Esophagus (tissue), 2 donors: ENCODE data around the gene PMF1. TPM values are rescaled to one million over a fixed set of nuclear protein-coding genes. Genes with fewer than 3 reads are reported as not detected.
A peak's percentile ranks its signal among the peaks of the same experiment; 100 is the strongest.
"Not testable (repeated sequence)": the region's sequence is repeated elsewhere in the genome, so short reads cannot be mapped to it uniquely, and the experiment has no call there.

ENCODE experiments used
- H3K27ac ChIP-seq, 2 donors: one replicate each; pipeline ENCODE4 v1.5.1; 2013; ENCODE audit warnings: low read depth in 2 of 2, mild to moderate bottlenecking in 2 of 2, inconsistent platforms in 1 of 2, low read length in 1 of 2, moderate library complexity in 1 of 2
- H3K27me3 ChIP-seq, 2 donors: one replicate each; pipeline ENCODE4 v1.6.1; 2013; ENCODE audit warnings: low read length in 2 of 2, control low read depth in 1 of 2, mild to moderate bottlenecking in 1 of 2; ENCODE audit not compliant: insufficient read depth in 2 of 2, control insufficient read depth in 1 of 2
- H3K36me3 ChIP-seq, 2 donors: one replicate each; pipeline ENCODE4 v1.6.1; 2013; ENCODE audit warnings: low read length in 1 of 2; ENCODE audit not compliant: control insufficient read depth in 2 of 2, insufficient read depth in 2 of 2
- H3K4me1 ChIP-seq, 2 donors: one replicate each; pipeline ENCODE4 v1.6.1; 2013; ENCODE audit warnings: low read length in 1 of 2; ENCODE audit not compliant: control insufficient read depth in 2 of 2, insufficient read depth in 2 of 2
- H3K4me3 ChIP-seq, 2 donors: one replicate each; pipeline ENCODE4 v1.5.1; 2013; ENCODE audit warnings: low read length in 2 of 2, mild to moderate bottlenecking in 2 of 2, low read depth in 1 of 2, moderate library complexity in 1 of 2
- H3K9me3 ChIP-seq, 2 donors: one replicate each; pipeline ENCODE4 v1.6.1; 2013; ENCODE audit warnings: mild to moderate bottlenecking in 2 of 2, low read depth in 1 of 2, low read length in 1 of 2, moderate library complexity in 1 of 2; ENCODE audit not compliant: control insufficient read depth in 2 of 2, insufficient read depth in 1 of 2
- WGBS, 2 donors: extraction: QIAGEN DNeasy Blood & Tissue Kit; methylation state at CpG; one replicate each; pipeline ENCODE4 v1.1.7; 2013; 5-methylcytosine and 5-hydroxymethylcytosine counted together
- polyA plus RNA-seq, 2 donors: library from polyadenylated mRNA; stranded (reverse); fragments of 200-250 nt; gene quantifications; one replicate each; pipeline ENCODE4 v1.2.3, GENCODE V29; 2013
- donor health status: healthy with polysubstance abuse.
- donor health status: Bipolar disorder and iron deficiency.

PMF1 gene
- polyA plus RNA-seq, 2 donors = 67.2 to 69.0 TPM

- H3K27me3 ChIP-seq, H3K4me3 ChIP-seq, H3K4me1 ChIP-seq, H3K27ac ChIP-seq, H3K9me3 ChIP-seq, H3K36me3 ChIP-seq: not testable (repeated sequence)
- WGBS, 2 donors = 94% methylated on average over 55 of the region's 55 CpGs
Measured at GRCh38 chr1:156216361-156217086, 3.7 kb downstream of the PMF1 start.

GRCh38 chr1:156217871-156218270 lies 5.1 kb downstream of the PMF1 start:
- WGBS, 2 donors = 24 to 26% methylated on average over 2 of the region's 2 CpGs
- Histone ChIP-seq H3K27ac (peak overlapping the region; percentile 45 to 51), H3K36me3 (peaks cover 5% of the 10 kb centered on the region in 2 donors), H3K4me3 (no peak overlapping the region), H3K27me3 (no peaks in the 10 kb centered on the region), H3K4me1 (peaks cover 0 to 6% of the 10 kb centered on the region in 2 donors), H3K9me3 (no peaks in the 10 kb centered on the region)

- Histone ChIP-seq H3K27ac (no peak overlapping the region), H3K36me3 (peaks cover 5 to 11% of the 10 kb centered on the region in 2 donors), H3K4me3 (no peak overlapping the region), H3K27me3 (no peaks in the 10 kb centered on the region), H3K4me1 (peaks cover 0 to 2% of the 10 kb centered on the region in 2 donors), H3K9me3 (no peaks in the 10 kb centered on the region)
- WGBS, 2 donors = 97 to 98% methylated on average over 9 of the region's 9 CpGs
Measured at GRCh38 chr1:156220226-156220625, 7.4 kb downstream of the PMF1 start.

- Histone ChIP-seq H3K4me3 (no peak overlapping the region), H3K36me3 (peaks cover 5 to 11% of the 10 kb centered on the region in 2 donors), H3K9me3 (no peaks in the 10 kb centered on the region), H3K27me3 (no peaks in the 10 kb centered on the region), H3K27ac (no peak overlapping the region), H3K4me1 (peaks cover 0 to 2% of the 10 kb centered on the region in 2 donors)
- WGBS, 2 donors = 88 to 91% methylated on average over 13 of the region's 13 CpGs
Measured at GRCh38 chr1:156221986-156222692, 9.3 kb downstream of the PMF1 start.

- Histone ChIP-seq H3K9me3 (no peaks in the 10 kb centered on the region), H3K27me3 (no peaks in the 10 kb centered on the region), H3K4me3 (no peak overlapping the region), H3K4me1 (no peaks in the 10 kb centered on the region), H3K27ac (no peak overlapping the region), H3K36me3 (peaks cover 13 to 15% of the 10 kb centered on the region in 2 donors)
- 9 to 10% methylated on average over 2 of the region's 2 CpGs for WGBS, 2 donors
Measured at GRCh38 chr1:156225677-156226014, 12.8 kb downstream of the PMF1 start.

GRCh38 chr1:156226116-156226538 lies 13.3 kb downstream of the PMF1 start:
- WGBS, 2 donors = 63 to 76% methylated on average over 2 of the region's 2 CpGs
- Histone ChIP-seq H3K27me3 (no peaks in the 10 kb centered on the region), H3K4me1 (no peaks in the 10 kb centered on the region), H3K27ac (no peak overlapping the region), H3K4me3 (no peak overlapping the region), H3K9me3 (no peaks in the 10 kb centered on the region), H3K36me3 (peaks cover 11 to 14% of the 10 kb centered on the region in 2 donors)

GRCh38 chr1:156226782-156227181 lies 14.0 kb downstream of the PMF1 start:
- Histone ChIP-seq H3K4me1 (no peaks in the 10 kb centered on the region), H3K27me3 (no peaks in the 10 kb centered on the region), H3K36me3 (peaks cover 10 to 12% of the 10 kb centered on the region in 2 donors), H3K27ac (no peak overlapping the region), H3K4me3 (no peak overlapping the region), H3K9me3 (no peaks in the 10 kb centered on the region)
- WGBS, 2 donors = 91 to 95% methylated on average over 4 of the region's 4 CpGs

GRCh38 chr1:156228501-156228900 lies 15.7 kb downstream of the PMF1 start:
- Histone ChIP-seq H3K4me1 (no peaks in the 10 kb centered on the region), H3K27ac (no peak overlapping the region), H3K4me3 (no peak overlapping the region), H3K36me3 (peaks cover 6 to 8% of the 10 kb centered on the region in 2 donors), H3K27me3 (no peaks in the 10 kb centered on the region), H3K9me3 (no peaks in the 10 kb centered on the region)
- WGBS, 2 donors = 69 to 71% methylated on average over 7 of the region's 7 CpGs

GRCh38 chr1:156229809-156230472 lies 17.1 kb downstream of the PMF1 start:
- H3K27ac ChIP-seq = no peak overlapping the region
- peaks cover 4 to 11% of the 10 kb centered on the region in 2 donors for H3K36me3 ChIP-seq
- H3K4me1 ChIP-seq = no peaks in the 10 kb centered on the region
- no peaks in the 10 kb centered on the region for H3K27me3 ChIP-seq
- H3K4me3 ChIP-seq = no peak overlapping the region
- 86 to 88% methylated on average over 11 of the region's 11 CpGs for WGBS, 2 donors
- H3K9me3 ChIP-seq = no peaks in the 10 kb centered on the region
